ENCODE results near the gene OR51B2.
"Not testable (repeated sequence)": the region's sequence is repeated elsewhere in the genome, so short reads cannot be mapped to it uniquely, and the experiment has no call there.

OR51B2 gene

DNA sequence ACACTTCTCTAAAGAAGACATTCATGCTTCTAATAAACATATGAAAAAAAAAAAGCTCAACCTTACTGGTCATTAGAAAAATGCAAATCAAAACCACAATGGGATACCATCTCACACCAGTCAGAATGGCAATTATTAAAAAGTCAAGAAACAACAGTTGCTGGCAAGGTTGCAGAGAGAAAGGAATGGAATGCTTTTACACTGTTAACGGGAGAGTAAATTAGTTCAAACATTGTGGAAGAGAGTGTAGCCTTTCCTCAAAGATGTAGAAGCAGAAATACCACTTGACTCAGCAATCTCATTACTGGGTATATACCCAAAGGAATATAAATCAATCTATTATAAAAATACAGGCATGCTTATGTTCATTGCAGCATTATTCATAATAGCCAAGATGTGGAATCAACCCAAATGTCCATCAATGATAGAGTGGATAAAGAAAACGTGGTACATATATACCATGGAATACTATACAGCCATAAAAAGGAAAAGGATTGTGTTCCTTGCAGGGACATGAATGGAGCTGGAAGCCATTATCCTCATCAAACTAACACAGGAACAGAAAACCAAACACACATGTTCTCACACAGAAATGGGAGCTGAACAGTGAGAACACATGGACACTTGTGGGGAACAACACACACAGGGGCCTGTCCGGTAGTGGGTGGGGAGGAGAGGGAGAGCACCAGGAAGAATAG lies 10.6 kb downstream of the OR51B2 start:
- DNase-seq (ENCODE audit: low read depth in 3 of 3): not testable (repeated sequence)

DNA sequence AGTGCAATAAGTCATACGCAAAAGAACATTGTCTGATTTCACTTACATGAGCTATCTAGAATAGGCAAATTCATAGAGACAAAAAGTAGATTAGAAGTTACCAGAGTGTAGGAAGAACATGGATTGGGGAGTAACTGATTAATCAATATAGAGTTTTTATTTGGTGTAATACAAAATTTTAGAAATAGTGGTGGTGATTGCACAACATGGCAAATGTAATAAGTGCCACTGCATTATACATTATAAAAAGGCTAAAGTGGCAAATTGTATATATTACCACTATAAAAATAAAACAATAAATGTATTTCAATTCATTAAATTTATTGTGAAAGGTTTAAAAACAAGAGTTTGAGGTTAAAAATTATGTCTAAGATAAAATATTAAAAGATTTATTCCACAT lies 13.7 kb downstream of the OR51B2 start:
- DNase-seq (ENCODE audit: low read depth in 3 of 3): no peak

DNA sequence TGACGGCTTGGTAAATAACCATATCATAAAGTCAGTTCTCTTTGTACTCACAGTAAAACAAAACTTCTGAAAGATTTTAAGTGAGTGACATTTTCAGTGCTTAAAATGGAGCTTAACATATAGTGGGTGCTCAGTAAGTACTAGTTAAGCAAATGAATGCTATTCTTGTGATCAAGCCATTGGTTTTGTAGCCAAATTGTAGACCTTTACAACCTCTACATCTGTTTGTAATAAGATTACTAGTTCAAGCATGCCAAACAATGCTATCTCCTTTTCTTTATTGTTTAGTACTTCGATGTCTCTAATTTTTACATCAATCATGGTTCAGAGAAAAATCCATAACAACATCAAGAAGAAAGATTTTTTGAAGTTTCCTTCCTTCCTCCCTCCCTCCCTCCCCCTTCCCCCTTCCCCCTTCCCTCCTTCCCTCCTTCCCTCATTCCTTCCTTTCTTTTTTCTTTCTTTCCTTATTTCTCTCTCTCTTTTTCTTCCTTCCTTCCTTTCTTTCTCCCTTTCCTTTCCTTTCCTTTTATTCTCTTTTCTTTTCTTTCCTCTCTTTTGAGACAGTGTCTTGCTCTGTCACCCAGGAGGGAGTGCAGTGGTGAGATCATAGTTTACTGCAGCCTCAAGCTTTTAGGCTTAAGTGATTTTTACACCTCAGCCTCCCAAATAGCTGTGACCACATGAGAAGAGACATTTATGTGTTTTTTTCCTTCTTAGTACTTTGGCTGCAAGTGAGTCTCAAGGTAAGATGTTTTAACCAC lies 16.7 kb downstream of the OR51B2 start:
- DNase-seq (ENCODE audit: low read depth in 3 of 3): no peak

DNA sequence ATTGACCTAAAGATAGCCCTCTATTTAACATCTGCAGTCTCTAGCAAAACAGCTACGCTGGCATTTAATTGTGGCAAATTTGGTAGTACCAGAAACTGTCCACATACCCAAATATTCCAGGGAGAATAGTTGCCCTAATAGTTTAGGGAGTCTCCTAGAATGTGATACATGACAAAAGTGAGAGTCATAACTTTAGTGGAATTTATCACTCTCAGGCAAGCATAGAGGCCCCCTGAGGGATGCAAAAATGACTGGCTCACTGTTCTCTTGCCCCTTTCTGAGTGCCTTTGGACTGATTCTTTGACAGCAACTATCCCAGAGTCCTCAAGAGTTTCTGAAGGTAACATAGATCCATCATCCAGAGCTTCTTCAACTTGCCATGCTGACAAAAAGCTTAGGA lies 20.1 kb downstream of the OR51B2 start:
- no peak for DNase-seq (ENCODE audit: low read depth in 3 of 3)

- DNase-seq (ENCODE audit: low read depth in 3 of 3): no peak
Observed at GRCh38 chr11:5303626-5304025, 20.5 kb downstream of the OR51B2 start.

DNA sequence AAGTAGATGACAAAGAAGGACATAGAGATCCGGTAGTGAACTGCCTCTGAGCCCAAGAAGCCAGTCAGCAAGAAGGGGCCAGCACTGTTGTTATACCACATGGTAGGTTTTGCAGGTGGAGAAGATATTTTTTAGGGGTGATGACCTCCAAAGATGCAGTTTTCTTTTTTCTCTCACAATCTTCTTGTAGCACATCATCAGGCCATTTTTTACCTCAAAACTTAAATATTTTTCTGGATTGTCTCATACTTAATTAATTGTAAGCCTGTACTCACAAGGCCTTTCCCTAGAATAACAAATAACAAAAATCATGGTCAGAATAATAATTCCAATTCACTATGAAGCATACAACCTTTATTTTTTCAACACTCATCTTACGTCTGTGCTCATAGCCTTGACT lies 22.3 kb downstream of the OR51B2 start, which contains the start of gene OR51B4:
Gene OR51B4 (minus strand): TSS at position 101 of the 400 bp plus-strand sequence. CDS start 0 bp downstream, at position 101.
- no peak for DNase-seq (ENCODE audit: low read depth in 3 of 3)

- DNase-seq (ENCODE audit: low read depth in 3 of 3): no peak
Observed at GRCh38 chr11:5300251-5300650, 23.8 kb downstream of the OR51B2 start.

- DNase-seq (ENCODE audit: low read depth in 3 of 3): no peak
Observed at GRCh38 chr11:5298451-5298850, 25.6 kb downstream of the OR51B2 start.

- DNase-seq (ENCODE audit: low read depth in 3 of 3): no peak
Observed at GRCh38 chr11:5297721-5298323, 26.3 kb downstream of the OR51B2 start.

DNA sequence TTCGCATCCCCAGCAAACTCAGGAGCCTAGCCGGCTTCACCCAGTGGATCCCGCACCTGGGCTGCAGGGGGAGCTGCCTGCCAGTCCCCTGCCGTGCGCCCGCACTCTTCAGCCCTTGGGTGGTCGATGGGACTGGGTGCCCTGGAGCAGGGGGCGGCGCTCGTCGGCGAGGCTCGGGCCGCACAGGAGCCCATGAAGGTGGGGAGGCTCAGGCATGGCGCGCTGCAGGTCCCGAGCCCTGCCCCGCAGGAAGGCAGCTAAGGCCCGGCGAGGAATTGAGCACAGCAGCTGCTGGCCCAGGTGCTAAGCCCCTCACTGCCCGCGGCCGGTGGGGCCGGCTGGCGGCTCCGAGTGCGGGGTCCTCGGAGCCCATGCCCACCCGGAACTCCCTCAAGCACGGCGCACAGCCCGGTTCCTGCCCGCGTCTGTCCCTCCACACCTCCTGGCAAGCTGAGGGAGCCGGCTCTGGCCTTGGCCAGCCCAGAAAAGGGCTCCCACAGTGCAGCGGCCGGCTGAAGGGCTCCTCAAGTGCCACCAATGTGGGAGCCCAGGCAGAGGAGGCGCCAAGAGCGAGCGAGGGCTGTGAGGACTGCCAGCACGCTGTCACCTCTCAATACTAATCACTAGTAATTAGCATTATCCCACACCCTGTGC lies 29.6 kb downstream of the OR51B2 start:
- not testable (repeated sequence) for DNase-seq (ENCODE audit: low read depth in 3 of 3)

GRCh38 chr11:5293028-5293427 lies 31.1 kb downstream of the OR51B2 start:
- DNase-seq (ENCODE audit: low read depth in 3 of 3): no peak

- DNase-seq (ENCODE audit: low read depth in 3 of 3): no peak
Observed at GRCh38 chr11:5291207-5291838, 32.8 kb downstream of the OR51B2 start.

DNA sequence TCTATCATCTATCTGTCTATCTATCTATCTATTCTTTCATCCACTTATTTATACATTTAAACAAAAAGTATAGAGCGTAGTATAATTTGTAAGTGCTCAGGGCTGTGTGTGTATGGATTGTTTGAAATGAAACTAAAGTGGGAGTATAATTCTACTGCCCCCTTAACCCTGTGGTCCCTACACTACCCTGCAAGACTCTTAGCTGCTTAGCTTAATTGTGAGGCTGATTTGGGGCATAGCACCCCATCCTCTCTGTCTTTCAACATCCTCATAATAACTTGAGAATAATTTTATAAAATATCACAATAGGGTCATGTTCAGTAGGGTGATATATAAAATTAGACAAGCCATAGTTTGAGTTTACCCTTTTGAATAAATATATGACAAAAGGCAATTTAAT lies 34.0 kb downstream of the OR51B2 start:
- DNase-seq (ENCODE audit: low read depth in 3 of 3): no peak

DNA sequence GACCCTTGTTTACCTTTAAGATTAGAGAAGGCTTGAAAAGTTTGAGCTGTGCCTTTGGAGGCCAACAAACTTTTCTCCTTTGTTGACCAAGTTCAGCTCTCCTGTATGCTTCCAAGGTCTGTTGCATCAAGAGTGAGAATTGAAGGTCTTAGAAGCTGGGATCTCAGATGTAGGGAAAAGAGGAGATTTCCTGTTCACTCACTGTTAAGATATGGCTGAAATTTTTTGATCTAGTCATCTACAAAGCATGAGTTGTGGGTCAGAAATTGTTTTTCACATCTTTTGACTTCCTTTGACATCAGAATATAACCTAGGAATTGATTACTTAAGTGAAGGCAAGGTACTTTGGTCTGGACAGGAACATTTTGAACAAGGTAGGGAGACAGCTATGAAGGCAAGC lies 34.4 kb downstream of the OR51B2 start:
- DNase-seq (ENCODE audit: low read depth in 3 of 3): no peak

- no peak for DNase-seq (ENCODE audit: low read depth in 3 of 3)
Observed at GRCh38 chr11:5288906-5289550, 35.1 kb downstream of the OR51B2 start.

DNA sequence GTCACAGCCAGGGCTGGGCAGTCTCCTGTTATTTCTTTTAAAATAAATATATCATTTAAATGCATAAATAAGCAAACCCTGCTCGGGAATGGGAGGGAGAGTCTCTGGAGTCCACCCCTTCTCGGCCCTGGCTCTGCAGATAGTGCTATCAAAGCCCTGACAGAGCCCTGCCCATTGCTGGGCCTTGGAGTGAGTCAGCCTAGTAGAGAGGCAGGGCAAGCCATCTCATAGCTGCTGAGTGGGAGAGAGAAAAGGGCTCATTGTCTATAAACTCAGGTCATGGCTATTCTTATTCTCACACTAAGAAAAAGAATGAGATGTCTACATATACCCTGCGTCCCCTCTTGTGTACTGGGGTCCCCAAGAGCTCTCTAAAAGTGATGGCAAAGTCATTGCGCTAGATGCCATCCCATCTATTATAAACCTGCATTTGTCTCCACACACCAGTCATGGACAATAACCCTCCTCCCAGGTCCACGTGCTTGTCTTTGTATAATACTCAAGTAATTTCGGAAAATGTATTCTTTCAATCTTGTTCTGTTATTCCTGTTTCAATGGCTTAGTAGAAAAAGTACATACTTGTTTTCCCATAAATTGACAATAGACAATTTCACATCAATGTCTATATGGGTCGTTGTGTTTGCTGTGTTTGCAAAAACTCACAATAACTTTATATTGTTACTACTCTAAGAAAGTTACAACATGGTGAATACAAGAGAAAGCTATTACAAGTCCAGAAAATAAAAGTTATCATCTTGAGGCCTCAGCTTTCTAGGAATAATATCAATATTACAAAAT lies 35.8 kb downstream of the OR51B2 start:
- no peak for DNase-seq (ENCODE audit: low read depth in 3 of 3)

GRCh38 chr11:5286901-5287300 lies 37.2 kb downstream of the OR51B2 start:
- no peak for DNase-seq (ENCODE audit: low read depth in 3 of 3)

DNA sequence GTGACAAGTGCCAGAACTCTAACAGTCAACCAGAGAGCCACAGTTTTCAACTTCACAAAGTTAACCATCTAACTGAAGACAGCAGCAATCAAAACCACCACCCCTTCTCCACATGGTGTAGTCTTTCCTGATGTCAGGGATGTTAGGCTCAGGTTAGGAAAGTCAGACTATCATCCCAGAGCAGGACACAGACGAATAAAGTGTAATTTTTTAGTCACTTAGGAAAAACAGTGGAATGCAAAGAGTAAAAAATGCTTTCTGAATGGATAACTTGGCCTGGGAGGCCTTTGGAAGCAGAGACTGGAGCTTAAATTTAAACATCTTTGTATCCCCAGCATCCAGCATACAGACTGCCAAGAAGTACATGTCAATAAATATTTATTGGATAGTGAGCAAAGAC lies 37.7 kb downstream of the OR51B2 start:
- DNase-seq (ENCODE audit: low read depth in 3 of 3): no peak

- DNase-seq (ENCODE audit: low read depth in 3 of 3): no peak
Observed at GRCh38 chr11:5285703-5286340, 38.3 kb downstream of the OR51B2 start.

- DNase-seq (ENCODE audit: low read depth in 3 of 3): no peak
Observed at GRCh38 chr11:5284637-5285036, 39.5 kb downstream of the OR51B2 start.
